GM12892 (cell line): ENCODE data around the gene NR3C1.

Experiments used
- POLR2A ChIP-seq: IDR thresholded peaks from 2 replicates; pipeline ENCODE4 v1.6.1; 2011; ENCODE audit warnings: low read depth, low read length, control low read depth
- POLR2AphosphoS5 ChIP-seq: IDR thresholded peaks from 2 replicates; pipeline ENCODE4 v1.6.1; 2011; ENCODE audit warnings: low read depth, low read length, control low read depth

GRCh38 chr5:143350341-143350740, 53.1 kb downstream of the NR3C1 start:
- TF ChIP-seq POLR2A (no peak), POLR2AphosphoS5 (no peak)
